ENCODE data around the gene LUZP2.

LUZP2 gene

DNA sequence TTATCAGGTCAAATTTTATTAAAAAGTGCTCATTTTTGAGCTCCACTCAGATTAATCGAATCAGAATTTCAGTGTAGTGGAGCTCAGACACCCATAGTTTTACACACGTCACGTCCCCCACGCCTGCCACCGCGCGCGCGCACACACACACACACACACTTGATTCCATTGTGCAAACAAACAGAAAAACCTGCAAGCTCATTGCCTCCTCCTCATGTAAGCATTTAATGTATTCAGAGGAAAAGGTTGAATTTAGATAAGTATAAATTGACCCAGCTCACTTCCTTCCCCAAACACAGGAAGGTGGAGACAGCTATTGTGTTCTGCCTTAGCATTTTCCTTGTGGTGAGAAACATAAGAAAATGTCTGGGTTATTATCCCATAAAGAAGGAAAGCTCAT lies 336.7 kb downstream of the LUZP2 start:
- TF ChIP-seq, protein P1, sequence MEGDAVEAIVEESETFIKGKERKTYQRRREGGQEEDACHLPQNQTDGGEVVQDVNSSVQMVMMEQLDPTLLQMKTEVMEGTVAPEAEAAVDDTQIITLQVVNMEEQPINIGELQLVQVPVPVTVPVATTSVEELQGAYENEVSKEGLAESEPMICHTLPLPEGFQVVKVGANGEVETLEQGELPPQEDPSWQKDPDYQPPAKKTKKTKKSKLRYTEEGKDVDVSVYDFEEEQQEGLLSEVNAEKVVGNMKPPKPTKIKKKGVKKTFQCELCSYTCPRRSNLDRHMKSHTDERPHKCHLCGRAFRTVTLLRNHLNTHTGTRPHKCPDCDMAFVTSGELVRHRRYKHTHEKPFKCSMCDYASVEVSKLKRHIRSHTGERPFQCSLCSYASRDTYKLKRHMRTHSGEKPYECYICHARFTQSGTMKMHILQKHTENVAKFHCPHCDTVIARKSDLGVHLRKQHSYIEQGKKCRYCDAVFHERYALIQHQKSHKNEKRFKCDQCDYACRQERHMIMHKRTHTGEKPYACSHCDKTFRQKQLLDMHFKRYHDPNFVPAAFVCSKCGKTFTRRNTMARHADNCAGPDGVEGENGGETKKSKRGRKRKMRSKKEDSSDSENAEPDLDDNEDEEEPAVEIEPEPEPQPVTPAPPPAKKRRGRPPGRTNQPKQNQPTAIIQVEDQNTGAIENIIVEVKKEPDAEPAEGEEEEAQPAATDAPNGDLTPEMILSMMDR (IDR thresholded peaks at IDR 0.05), result no peak
- no peak for TF ChIP-seq ZFX (IDR thresholded peaks at IDR 0.05; ENCODE audit: borderline replicate concordance)

DNA sequence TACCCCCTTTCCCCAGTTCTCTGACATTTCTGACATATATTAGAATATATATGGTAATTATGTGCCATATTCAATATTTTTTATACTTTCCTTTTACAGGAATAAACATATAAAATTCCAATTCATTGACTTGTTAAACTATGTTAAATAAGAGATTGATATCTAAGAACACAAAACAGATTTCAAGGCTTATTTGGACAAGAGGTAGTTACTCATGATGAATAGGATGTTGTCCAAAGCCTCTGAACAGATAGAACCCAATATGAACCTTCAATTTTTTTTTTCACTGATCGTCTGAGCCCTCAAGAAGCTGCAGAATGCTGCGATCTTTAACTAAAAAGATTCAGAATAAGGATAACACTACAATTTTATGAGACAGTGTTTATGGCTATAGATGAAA lies 340.3 kb downstream of the LUZP2 start:
- H3K27ac ChIP-seq, result peak overlapping the region; percentile 49
- TF ChIP-seq, protein P1 (IDR thresholded peaks at IDR 0.05), result no peak
- no peak for TF ChIP-seq ZFX (IDR thresholded peaks at IDR 0.05; ENCODE audit: borderline replicate concordance)

More for the DNA sequence above, 336.7 kb downstream of the LUZP2 start:
- no peak overlapping the region for H3K27ac ChIP-seq

DNA sequence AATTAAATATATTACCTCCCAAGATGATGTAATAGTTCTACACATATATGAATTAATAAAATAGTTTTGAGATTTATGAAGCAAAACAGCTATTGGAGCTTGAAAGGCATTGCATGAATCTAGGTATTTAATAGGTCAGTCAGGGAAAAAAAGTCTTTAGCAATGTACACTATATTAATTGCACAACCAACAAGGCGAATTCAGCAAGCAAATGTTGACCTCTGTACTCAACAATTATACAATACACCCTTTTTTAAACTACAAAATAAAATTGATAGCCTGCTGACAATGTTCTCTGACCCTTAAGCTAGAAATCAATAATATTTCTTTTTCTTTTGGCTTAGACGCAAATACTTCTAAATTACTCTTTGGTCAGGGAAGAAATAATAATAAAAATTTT lies 345.5 kb downstream of the LUZP2 start:
- TF ChIP-seq, protein P1 (IDR thresholded peaks at IDR 0.05), result no peak
- TF ChIP-seq ZFX (IDR thresholded peaks at IDR 0.05; ENCODE audit: borderline replicate concordance), result no peak

DNA sequence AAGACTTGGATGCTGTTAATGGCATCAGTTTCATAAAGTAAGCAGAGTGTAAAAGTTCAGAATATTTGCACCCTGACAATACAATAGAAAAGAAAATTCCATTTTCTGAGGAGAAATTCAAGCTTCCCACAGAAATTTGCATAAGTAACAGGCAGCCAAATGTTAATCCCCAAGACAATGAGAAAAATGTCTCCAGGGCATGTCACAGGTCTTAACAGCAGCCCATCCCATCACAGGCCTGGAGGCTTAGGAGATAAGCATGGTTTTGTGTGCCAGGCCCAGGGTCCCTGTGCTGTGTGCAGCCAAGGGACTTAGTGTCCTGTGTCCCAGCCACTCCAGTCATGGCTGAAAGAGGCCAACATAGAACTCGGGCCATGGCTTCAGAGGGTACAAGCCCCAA lies 347.6 kb downstream of the LUZP2 start:
- TF ChIP-seq, protein P1 (IDR thresholded peaks at IDR 0.05), result no peak
- TF ChIP-seq ZFX (IDR thresholded peaks at IDR 0.05; ENCODE audit: borderline replicate concordance), result no peak

More for the DNA sequence above, 345.5 kb downstream of the LUZP2 start:
- H3K27ac ChIP-seq, result no peak overlapping the region

DNA sequence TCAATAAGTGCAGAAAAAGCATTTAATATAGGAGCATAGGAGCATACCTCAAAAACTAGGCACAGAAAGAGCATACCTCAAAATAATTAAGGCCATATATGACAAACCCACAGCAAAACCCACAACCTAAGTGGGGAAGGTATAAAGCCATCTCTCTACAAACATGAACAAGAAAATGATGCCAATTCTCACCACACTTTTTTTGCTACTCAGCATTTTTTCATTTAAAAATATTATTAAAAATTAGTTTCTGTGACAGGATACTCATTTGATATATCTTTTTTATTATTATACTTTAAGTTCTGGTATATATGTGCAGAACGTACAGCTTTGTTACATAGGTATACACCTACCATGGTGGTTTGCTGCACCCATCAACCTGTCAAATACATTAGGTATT lies 352.0 kb downstream of the LUZP2 start:
- H3K27ac ChIP-seq, result no peak overlapping the region
- TF ChIP-seq ZFX (IDR thresholded peaks at IDR 0.05; ENCODE audit: borderline replicate concordance), result no peak
- TF ChIP-seq, protein P1 (IDR thresholded peaks at IDR 0.05), result no peak

More for the DNA sequence above, 347.6 kb downstream of the LUZP2 start:
- H3K27ac ChIP-seq, result no peak overlapping the region

DNA sequence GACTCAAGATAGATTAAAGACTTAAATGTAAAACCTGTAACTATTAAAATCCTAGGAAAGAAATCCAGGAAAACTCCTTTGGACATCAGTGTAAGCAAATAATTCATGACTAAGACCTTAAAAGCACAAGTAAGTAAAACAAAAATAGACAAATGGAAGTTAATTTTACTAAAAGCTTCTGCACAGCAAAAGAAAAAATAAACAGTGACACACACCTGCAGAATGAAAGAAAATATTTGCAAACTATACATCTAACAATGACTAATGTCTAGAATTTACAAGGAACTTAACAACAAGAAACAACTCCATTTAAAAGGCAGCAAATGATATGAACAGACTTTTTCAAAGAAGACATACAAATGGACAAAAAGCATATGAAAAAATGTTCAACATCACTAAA lies 359.1 kb downstream of the LUZP2 start:
- no peak for TF ChIP-seq ZFX (IDR thresholded peaks at IDR 0.05; ENCODE audit: borderline replicate concordance)
- TF ChIP-seq, protein P1 (IDR thresholded peaks at IDR 0.05), result no peak
- H3K27ac ChIP-seq, result no peak overlapping the region

DNA sequence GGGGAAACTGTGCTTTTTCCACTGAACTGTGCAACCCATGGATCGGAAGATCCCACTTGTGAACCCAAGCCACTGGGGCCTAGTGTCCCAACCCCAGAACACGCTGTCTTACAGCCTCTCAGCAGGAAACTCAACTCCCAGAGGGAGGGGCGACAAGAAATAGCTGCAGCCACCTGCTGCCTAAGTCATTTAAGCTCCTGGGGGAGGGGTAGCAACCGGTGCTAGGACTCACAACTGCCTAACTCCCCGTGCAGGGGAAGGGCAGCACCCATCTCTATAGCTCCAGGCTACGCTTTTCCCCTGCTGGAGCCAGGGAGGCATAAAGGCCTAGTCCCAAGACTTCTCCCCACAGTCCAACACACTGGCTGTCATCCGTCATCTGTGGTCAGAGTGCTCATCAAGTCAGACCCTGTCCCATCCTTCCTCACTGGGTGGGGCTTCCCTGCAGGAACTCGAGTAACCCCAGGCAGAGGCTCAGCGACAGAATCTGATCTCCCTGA lies 363.0 kb downstream of the LUZP2 start:
- no peak overlapping the region for H3K27ac ChIP-seq
- no peak for TF ChIP-seq ZFX (IDR thresholded peaks at IDR 0.05; ENCODE audit: borderline replicate concordance)
- TF ChIP-seq, protein P1 (IDR thresholded peaks at IDR 0.05), result no peak

Measured in 22Rv1 (cell line).